GM18858 (cell line): Measurements from ENCODE around the gene POLK.
A peak's percentile ranks its signal among the peaks of the same experiment; 100 is the strongest.
"Not testable (repeated sequence)": the region's sequence is repeated elsewhere in the genome, so short reads cannot be mapped to it uniquely, and the experiment has no call there.

Source experiments
- ATAC-seq: cut with Tn5 transposase; IDR thresholded peaks from one replicate; pipeline ENCODE4 v1.9.1; 2021; ENCODE audit not compliant: unreplicated experiment

Gene POLK

GRCh38 chr5:75511435-75512382 lies at the start of gene POLK, which contains the start of gene CERT1:
Gene POLK, plus strand, starts transcription at chr5:75511891.
Gene CERT1, minus strand, starts transcription at chr5:75511629. Its CDS starts 422 bp downstream, at chr5:75511207.
- ATAC-seq = peak; percentile 69

- no peak for ATAC-seq
Observed at GRCh38 chr5:75463726-75464125, 48.0 kb upstream of the POLK start.

GRCh38 chr5:75465480-75465879 lies 46.2 kb upstream of the POLK start:
- no peak for ATAC-seq

GRCh38 chr5:75466006-75466716 lies 45.5 kb upstream of the POLK start:
- ATAC-seq = no peak

GRCh38 chr5:75468593-75468992 lies 43.1 kb upstream of the POLK start:
- no peak for ATAC-seq

- no peak for ATAC-seq
Observed at GRCh38 chr5:75469017-75469416, 42.7 kb upstream of the POLK start.

- ATAC-seq = no peak
Observed at GRCh38 chr5:75471193-75471592, 40.5 kb upstream of the POLK start.

- ATAC-seq = no peak
Observed at GRCh38 chr5:75472973-75473372, 38.7 kb upstream of the POLK start.

GRCh38 chr5:75473463-75473862 lies 38.2 kb upstream of the POLK start:
- ATAC-seq = no peak

- ATAC-seq = no peak
Observed at GRCh38 chr5:75475364-75475763, 36.3 kb upstream of the POLK start.

- no peak for ATAC-seq
Observed at GRCh38 chr5:75481024-75481423, 30.7 kb upstream of the POLK start.

- ATAC-seq = no peak
Observed at GRCh38 chr5:75482482-75482881, 29.2 kb upstream of the POLK start.

GRCh38 chr5:75484605-75485004 lies 27.1 kb upstream of the POLK start:
- no peak for ATAC-seq

GRCh38 chr5:75489847-75490246 lies 21.8 kb upstream of the POLK start:
- ATAC-seq = not testable (repeated sequence)

GRCh38 chr5:75491621-75492020 lies 20.1 kb upstream of the POLK start:
- no peak for ATAC-seq

GRCh38 chr5:75496026-75496425 lies 15.7 kb upstream of the POLK start:
- no peak for ATAC-seq

GRCh38 chr5:75498208-75498777 lies 13.4 kb upstream of the POLK start:
- ATAC-seq = no peak

- ATAC-seq = not testable (repeated sequence)
Observed at GRCh38 chr5:75498875-75499274, 12.8 kb upstream of the POLK start.

- ATAC-seq = not testable (repeated sequence)
Observed at GRCh38 chr5:75505112-75505511, 6.6 kb upstream of the POLK start.

- ATAC-seq = no peak
Observed at GRCh38 chr5:75507841-75508240, 3.9 kb upstream of the POLK start.

- ATAC-seq = no peak
Observed at GRCh38 chr5:75509546-75509945, 2.1 kb upstream of the POLK start.

GRCh38 chr5:75509956-75510355 lies 1.7 kb upstream of the POLK start:
- ATAC-seq = no peak
